ENCODE results near the gene C3AR1.
"Not testable (repeated sequence)": the region's sequence is repeated elsewhere in the genome, so short reads cannot be mapped to it uniquely, and the experiment has no call there.

The C3AR1 gene

DNA sequence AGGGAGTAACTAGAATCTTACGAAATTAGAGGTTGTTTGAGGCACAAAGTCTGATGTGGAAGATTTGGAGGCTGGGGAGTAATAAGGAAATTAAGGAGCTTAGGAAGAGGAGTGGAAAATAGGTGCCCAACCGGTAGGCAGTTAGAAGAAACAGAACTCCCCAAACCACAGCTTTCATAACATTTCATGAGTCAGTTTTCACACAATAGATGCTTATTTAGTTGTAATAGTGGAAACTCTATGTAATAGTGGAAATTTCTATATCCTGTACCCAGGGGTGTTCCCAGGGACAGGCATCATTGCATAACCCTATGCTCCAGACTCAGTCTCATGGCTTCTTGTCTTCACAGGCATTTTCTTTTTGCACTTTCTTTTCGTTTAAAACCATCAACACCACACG is 8.3 kb downstream of the C3AR1 start:
- no peak for DNase-seq (ENCODE audit: low spot score)

DNA sequence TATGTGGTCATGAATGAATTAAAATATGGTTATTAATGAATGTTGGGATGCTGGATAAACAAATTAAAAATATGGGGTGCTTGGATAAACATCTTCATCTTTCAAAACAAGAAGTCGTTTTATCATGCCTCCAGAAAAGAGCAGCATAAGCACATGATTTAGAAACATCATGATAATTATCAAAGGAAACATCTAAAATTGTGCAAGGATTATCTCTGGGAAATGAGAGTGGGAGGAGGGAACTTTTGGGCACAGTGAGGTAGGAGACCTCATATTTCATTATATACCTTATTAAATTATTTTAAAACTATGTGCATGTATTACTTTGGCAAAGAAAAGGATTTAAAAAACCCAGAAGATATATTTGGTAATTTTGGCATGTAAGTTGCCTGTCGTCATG is 8.9 kb downstream of the C3AR1 start:
- no peak for DNase-seq (ENCODE audit: low spot score)

DNA sequence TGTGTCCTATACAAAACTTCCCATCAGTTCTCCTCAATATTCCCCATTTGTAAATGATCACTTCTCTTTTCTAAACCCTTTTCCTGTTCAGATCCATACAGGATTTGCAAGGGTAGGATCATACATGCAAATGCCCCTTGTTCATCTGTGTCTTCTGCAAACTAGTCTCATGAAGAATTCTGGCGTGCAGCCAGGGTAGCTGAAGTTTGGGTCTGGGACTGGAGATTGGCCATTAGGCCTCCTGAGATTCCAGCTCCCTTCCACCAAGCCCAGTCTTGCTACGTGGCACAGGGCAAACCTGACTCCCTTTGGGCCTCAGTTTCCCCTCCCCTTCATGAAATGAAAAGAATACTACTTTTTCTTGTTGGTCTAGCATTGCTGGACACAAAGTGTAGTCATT is 11.3 kb downstream of the C3AR1 start:
- no peak for DNase-seq (ENCODE audit: low spot score)

DNA sequence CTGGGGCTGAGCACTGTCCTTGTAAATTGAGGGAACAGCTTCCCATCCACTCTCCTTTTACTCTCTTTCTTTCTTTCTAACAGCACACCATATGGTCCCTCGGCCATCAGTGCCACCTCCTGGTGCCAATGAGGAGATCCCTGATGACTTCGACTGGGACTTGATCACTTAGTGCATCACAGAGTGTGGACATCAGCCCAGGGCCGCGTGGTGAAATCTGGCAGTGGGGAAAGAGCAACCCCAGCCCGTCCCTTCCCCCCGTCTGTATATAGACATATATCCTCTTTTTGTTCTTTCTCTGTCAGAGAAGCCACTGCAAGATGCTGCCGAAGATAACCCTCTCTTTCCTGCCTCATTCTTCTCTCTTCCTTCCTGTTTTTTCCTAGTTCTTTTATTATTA is 13.5 kb downstream of the C3AR1 start:
- DNase-seq (ENCODE audit: low spot score) = no peak

DNA sequence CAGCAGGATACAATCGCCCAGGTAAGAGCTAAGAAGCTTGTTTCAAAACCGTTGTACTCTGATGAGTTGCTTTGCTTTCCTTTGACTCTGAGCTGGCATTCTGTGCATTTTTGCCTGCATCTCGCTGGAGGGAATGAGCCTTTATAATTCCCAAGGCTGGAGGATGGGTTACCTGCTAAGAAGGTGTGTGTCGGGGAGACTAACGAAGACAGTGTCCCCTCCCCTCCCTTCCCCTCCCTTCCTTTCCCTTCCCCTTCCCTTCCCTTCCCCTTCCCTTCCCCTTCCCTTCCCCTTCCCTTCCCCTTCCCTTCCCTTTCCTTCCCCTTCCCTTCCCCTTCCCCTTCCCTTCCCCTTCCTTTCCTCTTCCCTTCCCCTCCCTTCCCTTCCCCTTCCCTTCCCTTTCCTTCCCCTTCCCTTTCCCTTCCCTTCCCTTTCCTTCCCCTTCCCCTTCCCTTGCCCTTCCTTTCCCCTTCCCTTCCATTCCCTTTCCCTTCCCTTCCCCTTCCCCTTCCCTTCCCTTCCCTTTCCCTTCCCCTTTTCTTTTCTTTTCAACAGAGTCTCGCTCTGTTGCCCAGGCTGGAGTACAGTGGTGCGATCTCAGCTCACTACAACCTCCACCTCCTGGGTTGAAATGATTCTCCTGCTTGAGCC is 15.4 kb downstream of the C3AR1 start:
- DNase-seq (ENCODE audit: low spot score) = no peak

DNA sequence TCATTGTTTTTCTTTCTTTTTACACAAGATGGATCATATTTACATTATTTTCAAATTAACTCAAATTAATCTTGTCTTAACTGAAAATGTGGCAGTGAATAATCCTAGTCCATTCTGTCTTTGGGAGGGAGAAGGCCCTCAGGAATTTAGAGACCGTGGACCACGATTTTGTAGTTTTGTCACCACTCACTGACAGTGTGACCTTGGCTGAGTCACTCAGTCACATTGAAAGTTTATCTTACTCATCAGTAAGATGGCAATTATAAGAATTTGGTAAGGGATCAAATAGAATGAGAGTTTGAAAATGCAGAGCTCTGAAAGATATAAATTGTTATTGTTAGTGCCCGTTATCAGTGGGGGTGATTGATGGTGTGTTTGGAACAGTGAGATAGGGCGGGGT is 17.3 kb downstream of the C3AR1 start:
- no peak for DNase-seq (ENCODE audit: low spot score)

DNA sequence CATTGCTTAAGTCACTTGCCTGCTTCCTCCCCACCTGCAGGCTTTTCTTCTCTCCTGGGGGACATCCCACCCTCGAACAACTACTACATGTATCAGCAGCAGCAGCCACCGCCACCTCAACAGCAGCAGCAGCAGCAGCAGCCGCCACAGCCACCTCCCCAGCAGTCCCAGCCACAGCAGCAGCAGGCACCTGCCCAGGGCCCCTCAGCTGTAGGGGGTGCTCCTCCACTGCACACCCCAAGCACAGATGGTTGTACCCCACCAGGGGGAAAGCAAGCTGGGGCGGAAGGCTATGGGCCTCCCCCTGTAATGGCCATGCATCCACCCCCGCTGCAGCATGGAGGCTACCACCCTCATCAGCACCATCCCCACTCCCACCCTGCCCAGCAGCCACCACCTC is 18.3 kb downstream of the C3AR1 start:
- no peak for DNase-seq (ENCODE audit: low spot score)

DNA sequence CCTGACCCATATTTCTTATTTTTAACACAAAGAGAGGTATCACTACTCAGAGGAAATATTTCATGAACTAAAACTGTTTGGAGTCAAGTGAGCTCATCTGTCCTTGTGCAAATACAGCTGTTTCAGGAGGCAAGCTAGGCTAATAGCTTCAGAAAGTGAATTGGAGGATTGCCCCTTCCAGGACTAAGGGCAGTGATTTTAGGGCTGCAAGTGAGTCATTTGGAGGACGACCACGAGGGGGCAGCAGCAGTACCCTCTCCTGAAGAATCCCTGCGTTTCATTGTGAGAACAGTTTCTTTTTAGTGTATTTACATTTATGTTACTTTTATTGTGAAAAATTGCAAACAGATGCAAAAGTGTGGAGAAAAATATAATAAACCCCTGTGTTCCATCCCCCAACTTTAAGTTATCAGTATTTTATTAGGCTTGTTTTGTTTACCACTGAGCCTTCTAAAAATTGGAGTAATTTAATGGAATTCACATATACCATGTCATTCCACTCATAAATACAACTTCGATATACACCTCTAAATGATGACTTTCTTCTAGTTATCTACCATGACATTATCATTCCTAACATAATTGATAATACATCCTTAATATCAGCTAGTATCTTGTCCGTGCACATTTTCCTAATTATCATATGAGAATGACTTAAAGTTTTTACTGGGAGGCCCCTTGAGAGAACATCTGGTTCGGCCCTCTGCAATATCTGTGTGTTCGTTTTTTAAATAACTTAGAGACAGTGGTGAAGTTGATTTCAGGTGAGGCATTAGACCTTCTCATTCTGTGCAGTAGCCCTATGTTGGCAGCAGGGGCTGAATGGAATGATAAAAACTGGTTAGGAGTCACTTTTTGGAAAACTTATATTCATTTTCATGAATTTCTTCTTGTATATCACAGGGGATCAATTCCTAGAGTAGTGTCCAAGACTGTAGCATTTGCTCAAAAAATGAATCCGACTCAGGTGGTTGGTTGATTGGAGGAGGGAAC is 19.9 kb downstream of the C3AR1 start:
- peak; percentile 80 for DNase-seq (ENCODE audit: low spot score)

DNA sequence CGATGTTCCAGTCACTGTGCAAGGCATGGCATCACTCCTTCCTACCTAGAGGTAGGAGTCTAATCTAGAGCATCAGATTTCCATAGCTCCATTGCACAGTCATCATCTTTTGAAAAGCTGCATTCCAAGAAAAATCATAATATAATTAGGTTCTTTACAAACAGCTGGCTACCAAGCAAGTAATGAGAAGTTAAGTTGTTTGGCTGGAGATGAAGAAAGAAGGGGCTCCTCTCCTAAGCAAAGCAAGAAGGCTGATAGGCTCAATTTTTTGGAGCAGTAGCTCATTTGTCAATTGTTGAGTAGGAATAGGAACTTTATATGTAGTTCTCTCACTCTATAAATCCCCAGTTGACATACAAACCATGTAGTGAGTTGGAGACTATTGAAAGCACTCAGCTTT is 25.4 kb downstream of the C3AR1 start:
- DNase-seq (ENCODE audit: low spot score) = no peak

DNA sequence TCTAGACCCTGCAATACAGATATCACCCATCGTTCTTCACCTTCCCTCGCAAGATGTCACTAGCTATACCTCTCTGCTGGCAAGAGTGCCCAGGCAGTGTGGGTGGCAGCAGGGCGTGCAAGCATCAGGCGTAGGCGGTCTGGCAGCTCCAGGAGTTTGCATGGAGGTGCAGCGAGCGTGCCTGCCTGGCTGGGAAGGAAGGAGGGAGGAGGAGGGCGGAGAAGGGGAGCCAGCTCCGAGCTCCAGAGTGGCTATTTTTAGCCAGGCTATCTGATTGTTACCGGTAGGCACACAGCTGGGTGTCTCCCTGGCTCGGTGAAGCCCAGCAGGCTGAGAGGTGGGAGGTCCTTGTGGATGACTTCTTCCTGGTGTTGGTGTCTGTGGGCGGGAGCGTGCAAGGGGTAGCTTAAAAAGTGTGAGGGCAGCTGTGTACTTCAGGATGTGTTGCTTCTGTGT is 27.5 kb downstream of the C3AR1 start:
- peak; percentile 87 for DNase-seq (ENCODE audit: low spot score)

DNA sequence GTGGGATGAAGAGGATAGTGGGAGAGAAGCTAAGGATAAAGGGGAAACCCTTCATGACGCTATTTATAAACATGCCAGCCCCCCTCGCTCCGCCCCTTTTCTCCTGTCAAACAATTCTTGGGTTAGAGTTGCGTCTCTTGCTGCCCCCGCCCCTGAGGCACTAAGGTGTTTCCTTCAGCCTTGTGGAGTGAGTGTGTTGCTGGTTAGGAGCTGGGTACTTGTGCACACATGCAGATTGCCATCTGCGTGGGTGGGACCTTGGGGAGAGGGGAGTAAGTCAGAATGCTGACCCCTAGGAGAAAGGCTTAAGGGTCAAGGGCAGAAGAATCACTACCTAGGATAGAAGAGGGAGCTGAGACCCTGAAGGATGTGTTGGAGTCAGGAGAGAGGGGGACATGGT is 28.2 kb downstream of the C3AR1 start:
- no peak for DNase-seq (ENCODE audit: low spot score)

DNA sequence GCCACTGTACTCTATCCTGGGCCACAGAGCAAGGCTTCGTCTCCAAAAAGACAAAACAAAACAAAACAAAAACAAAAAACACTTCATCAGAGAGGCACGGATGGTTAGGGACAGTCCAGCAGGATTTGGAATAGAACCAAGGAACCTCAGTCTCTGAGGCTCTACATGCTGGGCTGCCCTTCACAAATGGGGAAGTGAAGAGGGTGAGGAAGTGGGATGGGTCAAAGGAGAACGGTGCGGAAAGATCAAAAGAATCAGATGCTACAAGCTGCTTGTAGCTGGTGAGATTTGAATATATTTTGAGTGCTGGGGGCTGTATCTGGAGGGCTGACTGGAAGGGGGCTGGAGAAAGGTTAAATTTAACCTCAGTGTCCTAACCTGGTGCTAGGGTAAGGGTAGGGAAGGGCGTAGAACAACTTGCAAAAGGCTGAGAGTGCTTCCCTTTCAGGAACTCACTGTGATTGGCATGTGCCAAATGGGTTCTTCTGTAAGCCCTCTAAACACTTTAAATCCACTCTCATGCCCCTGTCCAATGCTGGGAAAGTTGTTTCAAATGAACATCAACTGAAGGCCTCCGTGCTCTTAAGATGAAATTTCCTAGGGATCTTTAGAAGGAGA is 29.0 kb downstream of the C3AR1 start:
- no peak for DNase-seq (ENCODE audit: low spot score)

DNA sequence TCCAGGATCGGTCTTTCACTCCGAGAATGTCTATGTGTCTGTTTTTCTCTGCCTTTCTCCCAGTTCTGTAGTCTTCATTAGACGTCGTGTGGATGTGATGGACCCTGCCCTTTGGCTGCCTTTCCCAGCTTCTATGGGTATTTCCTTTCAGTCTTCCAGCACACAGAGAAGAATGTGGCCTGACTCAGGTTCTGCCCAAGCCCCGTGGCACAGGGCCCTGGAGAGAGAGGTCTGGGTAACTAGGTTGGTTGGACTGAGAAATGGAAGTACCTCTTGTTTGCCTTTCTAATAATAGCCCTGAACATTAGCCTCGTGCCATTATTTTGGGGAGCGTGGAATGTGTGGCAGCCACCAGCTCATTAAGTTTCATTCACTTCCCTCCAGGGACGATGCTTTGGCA is 29.8 kb downstream of the C3AR1 start:
- no peak for DNase-seq (ENCODE audit: low spot score)

DNA sequence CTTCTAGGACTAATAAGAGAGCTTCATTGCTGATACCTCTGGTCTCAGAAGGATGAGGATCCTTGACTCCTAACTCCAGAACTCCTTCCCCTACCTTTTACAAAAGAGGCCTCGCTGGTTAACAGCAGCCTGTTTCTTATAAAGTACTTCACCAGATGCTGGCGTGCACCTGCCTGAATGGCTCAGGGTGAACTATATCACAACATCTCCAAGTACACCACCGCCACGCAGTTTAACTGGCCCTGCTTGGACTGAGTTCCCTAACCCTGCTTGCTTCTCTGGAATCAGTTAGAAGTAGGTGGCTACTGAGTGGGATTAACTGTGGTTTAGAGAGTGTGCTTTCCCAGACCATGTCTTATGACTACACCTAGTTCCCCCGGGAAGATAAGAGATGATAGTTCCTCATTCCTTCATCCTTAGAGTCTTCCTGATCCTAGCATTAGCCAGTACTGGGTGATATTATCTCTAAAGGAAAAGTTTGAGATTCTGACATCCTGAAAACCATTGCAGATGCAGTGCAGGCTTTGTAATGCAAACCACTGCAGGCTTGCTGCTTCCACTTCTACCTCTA is 30.6 kb downstream of the C3AR1 start:
- no peak for DNase-seq (ENCODE audit: low spot score)

DNA sequence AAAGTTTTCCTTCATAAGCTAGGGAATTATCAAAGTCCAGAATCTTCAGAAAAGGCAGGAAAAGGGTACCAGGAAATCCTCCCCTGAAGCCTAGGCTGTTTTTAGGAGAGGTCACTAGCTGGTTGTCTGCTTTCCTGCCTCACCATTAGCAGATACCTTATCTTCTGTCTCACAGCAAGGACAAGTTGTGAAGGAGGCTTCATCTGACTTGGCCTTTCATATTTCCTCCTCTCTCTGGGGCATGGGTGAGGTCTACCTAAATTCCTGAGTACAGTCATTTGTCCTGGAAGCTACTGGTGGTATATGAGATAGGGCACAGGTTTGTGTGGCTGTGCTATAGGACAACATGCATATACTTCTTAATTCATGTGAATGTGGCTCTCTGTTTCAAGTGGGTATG is 31.4 kb downstream of the C3AR1 start:
- no peak for DNase-seq (ENCODE audit: low spot score)

DNA sequence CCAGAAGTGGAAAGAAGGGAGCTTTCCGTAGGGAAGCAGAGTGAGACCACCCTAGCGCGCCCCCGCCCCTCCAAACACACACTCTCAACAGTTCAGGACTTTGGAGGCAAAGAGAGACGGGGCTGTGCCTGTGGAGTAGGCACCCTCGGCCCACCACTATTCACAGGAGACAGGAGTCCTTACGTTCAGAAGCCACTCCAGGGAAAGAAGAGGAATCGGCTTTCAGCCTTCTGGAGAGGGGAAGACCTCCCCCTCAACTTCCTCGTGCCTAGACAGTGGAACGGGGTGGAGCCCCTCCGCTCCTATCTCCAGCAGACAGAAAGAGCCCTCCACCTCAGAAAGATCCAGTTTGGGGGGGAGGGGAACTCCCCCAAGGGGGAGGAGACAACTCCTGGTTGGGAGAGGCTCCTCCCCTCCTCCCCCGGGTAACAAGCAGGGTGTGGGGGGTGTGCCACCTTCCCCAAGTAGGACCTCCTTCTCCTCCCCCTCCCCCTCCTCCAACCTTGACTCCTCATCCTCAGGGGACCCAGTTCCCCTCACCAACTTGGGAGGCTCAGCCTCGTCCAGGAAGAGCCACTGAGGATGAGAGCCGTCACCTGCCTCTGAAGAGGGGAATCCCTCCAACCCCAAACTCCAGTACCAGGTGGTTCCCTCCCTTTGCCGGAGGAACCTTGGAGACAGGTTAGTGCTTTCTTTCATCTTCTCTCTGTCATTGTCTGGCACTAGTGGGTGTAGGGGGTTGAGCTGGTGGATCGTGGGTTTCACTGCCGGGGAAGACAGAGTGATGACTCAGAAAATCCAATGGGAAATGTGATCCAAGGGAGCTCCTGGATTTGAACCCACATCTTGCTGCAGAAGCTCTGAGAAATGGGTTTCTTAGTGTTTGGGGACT is 32.8 kb downstream of the C3AR1 start:
- DNase-seq (ENCODE audit: low spot score) = peak; percentile 79

DNA sequence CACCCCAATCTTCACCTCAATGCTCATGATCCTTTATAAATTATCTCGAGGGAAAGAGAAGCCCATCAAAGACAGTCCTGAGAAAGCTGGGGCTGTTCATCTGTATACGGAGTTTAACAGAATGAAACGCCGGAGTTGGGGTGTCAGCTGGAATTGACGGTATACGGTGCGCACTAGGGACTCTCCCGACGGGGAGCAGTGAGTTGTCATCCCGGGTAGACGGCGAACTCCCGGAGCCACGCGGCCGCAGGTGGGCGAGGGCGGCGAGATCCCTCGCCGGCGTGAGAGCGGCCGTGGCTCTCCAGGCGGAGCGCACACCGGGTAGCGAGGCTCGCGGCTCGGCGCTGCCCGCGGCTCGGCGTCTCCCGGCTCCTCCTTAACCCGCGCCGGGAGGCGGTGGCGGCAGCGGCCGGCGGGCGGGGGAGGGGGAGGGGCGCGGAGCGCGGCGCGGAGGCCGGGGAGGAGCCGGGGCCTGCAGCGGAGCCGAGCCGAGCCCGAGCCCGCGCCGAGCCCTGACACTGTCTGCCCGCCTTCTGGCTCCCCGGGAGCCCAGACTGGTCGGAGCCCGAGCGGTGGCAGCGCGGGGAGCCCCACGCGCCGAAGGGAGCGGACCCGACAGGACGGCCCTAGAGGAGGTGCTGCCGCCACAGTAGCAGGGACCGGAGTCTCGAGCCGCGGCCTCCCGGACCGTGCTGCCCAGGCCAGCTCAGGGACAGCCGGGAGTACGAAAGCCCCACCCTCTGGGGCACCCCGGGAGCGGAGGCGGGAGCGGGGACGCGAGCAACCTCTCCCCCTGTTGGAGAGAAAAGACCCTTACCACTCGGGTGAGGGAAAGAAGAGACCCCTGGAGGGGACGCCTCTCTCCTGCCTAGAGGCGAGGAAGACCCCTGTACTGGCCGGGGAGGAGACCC is 33.7 kb downstream of the C3AR1 start, which contains the start of gene FOXJ2:
Gene FOXJ2 (plus strand): TSS at position 475 of the 911 bp plus-strand sequence. CDS start 7,117 bp downstream, outside the sequence.
- peak; percentile 76 for DNase-seq (ENCODE audit: low spot score)

DNA sequence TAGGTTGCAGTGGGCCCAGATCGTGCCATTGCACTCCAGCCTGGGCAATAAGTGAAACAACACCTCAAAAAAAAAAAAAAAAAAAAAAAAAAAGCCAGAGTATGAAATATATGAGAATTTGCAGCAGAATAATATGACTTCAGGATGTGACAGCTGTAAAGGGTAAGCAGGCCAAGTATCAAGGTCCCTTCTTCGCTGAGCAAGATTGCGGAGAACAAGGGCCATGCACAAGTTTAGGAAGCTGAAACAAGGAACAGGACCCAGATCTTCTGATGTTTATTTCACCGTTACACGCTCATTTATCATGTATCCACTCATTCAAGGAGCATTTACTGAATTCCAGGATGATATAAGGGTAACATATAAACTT is 34.3 kb downstream of the C3AR1 start:
- no peak for DNase-seq (ENCODE audit: low spot score)

DNA sequence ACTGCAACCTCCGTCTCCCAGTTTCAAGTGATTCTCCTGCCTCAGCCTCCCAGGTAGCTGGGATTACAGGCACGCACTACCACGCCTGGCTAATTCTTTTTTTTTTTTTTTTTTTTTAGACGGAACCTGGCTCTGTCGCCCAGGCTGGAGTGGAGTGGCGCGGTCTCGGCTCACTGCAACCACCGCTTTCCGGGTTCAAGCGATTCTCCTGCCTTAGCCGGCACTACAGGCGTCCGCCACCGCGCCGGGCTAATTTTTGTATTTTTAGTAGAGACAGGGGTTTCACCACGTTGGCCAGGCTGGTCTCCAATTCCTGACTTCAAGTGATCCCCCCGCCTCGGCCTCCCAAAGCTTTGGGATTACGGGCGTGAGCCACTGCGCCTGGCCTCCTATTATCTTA is 35.1 kb downstream of the C3AR1 start:
- DNase-seq (ENCODE audit: low spot score) = not testable (repeated sequence)

DNA sequence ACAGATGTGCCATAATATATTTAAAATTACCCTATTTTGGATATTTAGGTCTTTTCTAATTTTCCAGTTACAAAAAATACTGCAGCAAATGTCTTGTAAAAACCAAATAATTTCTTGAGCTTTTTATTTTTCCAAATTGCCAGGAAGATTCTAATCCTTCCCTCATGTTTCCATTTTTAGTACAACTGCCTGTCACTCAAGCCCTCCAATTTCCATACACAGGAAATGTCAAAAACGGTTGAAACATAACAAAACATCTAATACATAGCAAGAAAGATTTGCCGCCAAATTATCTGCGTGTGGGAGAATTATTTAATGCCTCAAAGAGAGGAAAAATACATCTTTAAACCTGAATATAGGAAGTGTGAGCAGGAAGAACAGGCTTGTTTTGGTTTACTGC is 36.0 kb downstream of the C3AR1 start:
- no peak for DNase-seq (ENCODE audit: low spot score)
